Thyroid gland (tissue), 4 donors: Measurements from ENCODE around the gene KIAA1549. TPM values are rescaled to one million over a fixed set of nuclear protein-coding genes. Genes with fewer than 3 reads are reported as not detected.

ENCODE experiments used
- DNase-seq, 2 donors: peaks; one replicate each; pipeline ENCODE4 v3.0.0-alpha.2; 2019
- H3K27ac ChIP-seq, 3 donors: fragments of 200-600 bp; sonication (generic); 1 replicate in 2 of 3; 2 replicates in 1 of 3; pipeline ENCODE4 v1.5.1; 2016 to 2019; ENCODE audit warnings: mild to moderate bottlenecking in 1 of 3, moderate library complexity in 1 of 3
- H3K27me3 ChIP-seq: fragments of 200-600 bp; sonication (generic); one replicate; pipeline ENCODE4 v1.5.1; 2019
- H3K36me3 ChIP-seq, 2 donors: fragments of 200-600 bp; sonication (generic); one replicate each; pipeline ENCODE4 v1.5.1; 2016 to 2019
- H3K4me1 ChIP-seq, 2 donors: fragments of 200-600 bp; sonication (generic); one replicate each; pipeline ENCODE4 v1.5.1; 2017 to 2019
- H3K4me3 ChIP-seq, 3 donors: fragments of 200-600 bp; sonication (generic); replicated peaks in 1 of 3; 1 replicate in 2 of 3; 2 replicates in 1 of 3; pipeline ENCODE4 v1.5.1; 2016; ENCODE audit warnings: mild to moderate bottlenecking in 1 of 3
- H3K9me3 ChIP-seq: fragments of 200-600 bp; sonication (generic); one replicate; pipeline ENCODE4 v1.5.1; 2017
- CTCF ChIP-seq, 6 experiments: fragments of 200-600 bp in 3 of 6; fragments of 450-650 bp in 3 of 6; sonication (generic) in 3 of 6; IDR thresholded peaks; one replicate each; pipeline ENCODE4 v1.5.1; 2016 to 2019; ENCODE audit warnings: antibody characterized with exemption in 6 of 6, mild to moderate bottlenecking in 2 of 6, inconsistent platforms in 1 of 6, moderate library complexity in 1 of 6
- POLR2A ChIP-seq, 2 donors: fragments of 450-650 bp; IDR thresholded peaks; one replicate each; pipeline ENCODE4 v1.6.1; 2017; ENCODE audit warnings: antibody characterized with exemption in 2 of 2, mild to moderate bottlenecking in 2 of 2, moderate library complexity in 1 of 2
- WGBS, 2 donors: methylation state at CpG; one replicate each; pipeline ENCODE4 v1.1.5; 2017; 5-methylcytosine and 5-hydroxymethylcytosine counted together
- intact Hi-C: fragments of 100-400 bp; cut with DNase I; formaldehyde crosslinking; loops from one replicate; pipeline ENCODE4 v1.15.1; 2023
- total RNA-seq, 4 donors: library from RNA; depleted of rRNA; stranded (reverse); fragments of >200 nt; gene quantifications; one replicate each; pipeline ENCODE4 v1.2.3, GENCODE V29; 2016

The KIAA1549 gene
- total RNA-seq, 4 donors from 2014 or later: 1.2 to 3.9 (median 2.6) TPM

- no peak overlapping the region for H3K27ac ChIP-seq
- DNase-seq: no peak
- H3K4me3 ChIP-seq: no peak overlapping the region
- 100% methylated on average over 1 of the region's 1 CpG for WGBS, 2 donors
- no peaks in the 10 kb centered on the region for H3K9me3 ChIP-seq
- H3K4me1 ChIP-seq: peaks cover 2% of the 10 kb centered on the region in 2 donors
- intact Hi-C loops: no loop called here
- H3K36me3 ChIP-seq: no peaks in the 10 kb centered on the region
- TF ChIP-seq CTCF (IDR thresholded peaks at IDR 0.05) (no peak), POLR2A (IDR thresholded peaks at IDR 0.05) (no peak)
- H3K27me3 ChIP-seq: no peaks in the 10 kb centered on the region
Observed at GRCh38 chr7:138929969-138930368, 51.2 kb downstream of the KIAA1549 start.

- Histone ChIP-seq H3K4me3 (no peak overlapping the region), H3K27ac (peak overlapping the region in 2 of 3 donors; percentile 8 to 49), H3K27me3 (no peaks in the 10 kb centered on the region), H3K36me3 (no peaks in the 10 kb centered on the region), H3K4me1 (peaks cover 0 to 9% of the 10 kb centered on the region in 2 donors), H3K9me3 (no peaks in the 10 kb centered on the region)
- 87 to 91% methylated on average over 8 of the region's 8 CpGs for WGBS, 2 donors
- peak in 1 of 2 donors; percentile 6 for DNase-seq
- TF ChIP-seq CTCF (IDR thresholded peaks at IDR 0.05): no peak
- no peak for TF ChIP-seq POLR2A (IDR thresholded peaks at IDR 0.05)
- intact Hi-C loops: no loop called here
Observed at GRCh38 chr7:138926241-138926612, 55.0 kb downstream of the KIAA1549 start.

- 65 to 82% methylated on average over 16 to 17 of the region's 17 CpGs for WGBS, 2 donors
- intact Hi-C loops: no loop called here
- no peaks in the 10 kb centered on the region for H3K27me3 ChIP-seq
- no peaks in the 10 kb centered on the region for H3K9me3 ChIP-seq
- peak overlapping the region in 2 of 3 donors; percentile 15 to 53 for H3K27ac ChIP-seq
- peak; percentile 34 to 58 for DNase-seq
- H3K4me1 ChIP-seq: peaks cover 0 to 9% of the 10 kb centered on the region in 2 donors
- no peak overlapping the region for H3K4me3 ChIP-seq
- TF ChIP-seq CTCF (IDR thresholded peaks at IDR 0.05): no peak
- TF ChIP-seq POLR2A (IDR thresholded peaks at IDR 0.05): no peak
- H3K36me3 ChIP-seq: no peaks in the 10 kb centered on the region
Observed at GRCh38 chr7:138924501-138925225, 56.5 kb downstream of the KIAA1549 start.

- DNase-seq: no peak
- Histone ChIP-seq H3K9me3 (no peaks in the 10 kb centered on the region), H3K27me3 (no peaks in the 10 kb centered on the region), H3K36me3 (peaks cover 0 to 5% of the 10 kb centered on the region in 2 donors), H3K27ac (no peak overlapping the region), H3K4me3 (no peak overlapping the region), H3K4me1 (peaks cover 0 to 9% of the 10 kb centered on the region in 2 donors)
- TF ChIP-seq CTCF (IDR thresholded peaks at IDR 0.05) (no peak), POLR2A (IDR thresholded peaks at IDR 0.05) (no peak)
- intact Hi-C loops: no loop called here
- WGBS, 2 donors: 97 to 99% methylated on average over 11 of the region's 11 CpGs
Observed at GRCh38 chr7:138921277-138921676, 59.9 kb downstream of the KIAA1549 start.

GRCh38 chr7:138919911-138920310 lies 61.3 kb downstream of the KIAA1549 start:
- Histone ChIP-seq H3K4me3 (no peak overlapping the region), H3K4me1 (peaks cover 0 to 8% of the 10 kb centered on the region in 2 donors), H3K27me3 (no peaks in the 10 kb centered on the region), H3K9me3 (no peaks in the 10 kb centered on the region), H3K27ac (no peak overlapping the region), H3K36me3 (peaks cover 0 to 5% of the 10 kb centered on the region in 2 donors)
- no peak for DNase-seq
- TF ChIP-seq POLR2A (IDR thresholded peaks at IDR 0.05): no peak
- intact Hi-C loops: no loop called here
- WGBS, 2 donors: 89 to 92% methylated on average over 5 of the region's 5 CpGs
